Osteoblast (primary cell): ENCODE measurements around the gene DBH. TPM values are rescaled to one million over a fixed set of nuclear protein-coding genes. Genes with fewer than 3 reads are reported as not detected.

Experiments
- DNase-seq: peaks from one replicate; pipeline ENCODE4 v3.0.0; 2011; ENCODE audit warnings: low spot score, mixed read lengths; ENCODE audit not compliant: insufficient read length; ENCODE audit errors: missing footprints
- H2AFZ ChIP-seq: 2 replicates; pipeline ENCODE4 v1.6.0; 2011; ENCODE audit warnings: mild to moderate bottlenecking, low read length
- H3K27ac ChIP-seq: 2 replicates; pipeline ENCODE4 v1.5.1; 2011; ENCODE audit warnings: mild to moderate bottlenecking, low read depth, low read length, moderate library complexity
- H3K27me3 ChIP-seq: 2 replicates; pipeline ENCODE4 v1.6.0; 2012; ENCODE audit warnings: mild to moderate bottlenecking, control low read depth, inconsistent platforms, low read length, moderate library complexity; ENCODE audit not compliant: insufficient read depth
- H3K36me3 ChIP-seq: 2 replicates; pipeline ENCODE4 v1.5.1; 2011; ENCODE audit warnings: mild to moderate bottlenecking, low read length, control low read depth, moderate library complexity; ENCODE audit not compliant: insufficient read depth
- H3K4me1 ChIP-seq: 2 replicates; pipeline ENCODE4 v1.5.1; 2011; ENCODE audit warnings: mild to moderate bottlenecking, low read length, control low read depth, moderate library complexity; ENCODE audit not compliant: insufficient read depth
- H3K4me2 ChIP-seq: 2 replicates; pipeline ENCODE4 v1.6.0; 2011; ENCODE audit warnings: mild to moderate bottlenecking, low read length; ENCODE audit not compliant: insufficient read depth
- H3K4me3 ChIP-seq: fragments of 200-600 bp; sonication (generic); 3 replicates; pipeline ENCODE4 v1.5.1; 2012; ENCODE audit warnings: mild to moderate bottlenecking, low read length, inconsistent platforms; ENCODE audit not compliant: insufficient read depth
- H3K79me2 ChIP-seq: 2 replicates; pipeline ENCODE4 v1.6.0; 2012; ENCODE audit warnings: mild to moderate bottlenecking, low read length, control low read depth, inconsistent platforms; ENCODE audit not compliant: insufficient read depth
- H3K9me3 ChIP-seq: 2 replicates; pipeline ENCODE4 v1.5.1; 2011; ENCODE audit warnings: low read depth, low read length, control low read depth
- H4K20me1 ChIP-seq: 2 replicates; pipeline ENCODE4 v1.6.0; 2012; ENCODE audit warnings: mild to moderate bottlenecking, low read length, control low read depth; ENCODE audit not compliant: insufficient read depth
- CTCF ChIP-seq: IDR thresholded peaks from 2 replicates; pipeline ENCODE4 v1.5.1; 2011; ENCODE audit warnings: mild to moderate bottlenecking, low read depth, low read length, moderate library complexity; ENCODE audit errors: extremely low read depth
- total RNA-seq: library from RNA; depleted of rRNA; stranded (reverse); fragments of >200 nt; gene quantifications from 2 replicates; pipeline ENCODE4 v1.2.3, GENCODE V29; 2012

The DBH gene
- total RNA-seq, 1 donor, result not detected

DNA sequence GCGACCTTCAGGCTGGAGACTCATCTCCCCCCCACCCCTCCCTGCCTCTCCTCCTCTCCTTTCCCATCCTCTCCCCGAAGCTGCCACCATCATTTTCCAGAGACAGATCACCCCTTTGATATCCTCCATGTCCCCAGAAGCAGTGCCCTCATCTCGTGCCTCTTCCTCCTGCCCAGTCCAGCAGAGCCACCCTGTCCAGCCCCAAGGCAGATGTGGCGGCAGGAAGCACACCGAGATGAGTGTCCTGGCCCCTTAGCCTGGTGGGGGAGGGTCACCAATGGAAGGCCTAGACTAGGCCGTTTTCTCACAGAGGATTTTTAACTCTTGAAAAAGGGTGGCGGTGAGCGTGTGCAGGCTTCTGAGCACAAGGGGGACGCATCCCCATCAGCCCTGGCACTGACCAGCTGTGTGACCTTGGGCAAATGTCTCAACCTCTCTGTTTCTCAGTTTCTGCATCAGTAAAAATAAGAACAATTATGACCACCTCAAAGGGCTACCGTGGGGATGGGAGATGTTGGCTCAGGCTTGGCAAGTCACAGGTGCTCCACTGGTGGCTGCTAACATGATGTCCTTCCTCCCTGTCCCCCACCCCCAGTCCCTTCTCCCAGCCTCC is 53.1 kb downstream of the DBH start:
- Histone ChIP-seq H3K36me3 (no peaks in the 10 kb centered on the region), H3K4me2 (no peak overlapping the region), H3K4me3 (no peak overlapping the region), H3K27ac (no peak overlapping the region), H3K27me3 (no peaks in the 10 kb centered on the region), H2AFZ (no peak overlapping the region), H4K20me1 (no peaks in the 10 kb centered on the region), H3K9me3 (no peaks in the 10 kb centered on the region), H3K4me1 (peaks cover 11% of the 10 kb centered on the region), H3K79me2 (no peaks in the 10 kb centered on the region)
- no peak for DNase-seq
- no peak for TF ChIP-seq CTCF

DNA sequence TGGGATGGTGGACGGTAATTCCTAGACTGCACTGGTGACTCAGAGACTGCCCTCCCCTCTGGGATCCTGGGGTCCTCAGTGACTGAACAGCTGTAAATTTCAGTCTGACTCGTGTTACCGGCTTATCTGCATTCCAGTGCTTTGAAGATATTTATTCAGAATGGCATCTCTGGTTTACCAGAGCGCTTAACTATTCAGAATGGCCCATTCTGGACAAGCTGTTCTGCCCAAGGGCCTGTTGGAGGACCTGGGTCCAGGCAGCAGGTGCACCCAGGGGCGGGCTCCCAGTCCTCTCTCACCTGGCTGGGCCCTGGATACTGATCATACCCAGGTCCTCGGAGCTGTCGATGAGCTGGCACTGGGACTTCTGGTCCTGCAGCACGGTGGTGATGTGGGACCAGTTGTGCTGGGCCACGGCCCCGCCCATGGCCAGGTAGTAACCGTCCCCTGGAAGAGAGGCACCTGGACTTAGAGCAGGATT is 54.0 kb downstream of the DBH start:
- no peak overlapping the region for H3K27ac ChIP-seq
- no peak for TF ChIP-seq CTCF
- no peaks in the 10 kb centered on the region for H3K36me3 ChIP-seq
- no peak for DNase-seq
- H4K20me1 ChIP-seq, result no peaks in the 10 kb centered on the region
- no peaks in the 10 kb centered on the region for H3K79me2 ChIP-seq
- no peaks in the 10 kb centered on the region for H3K27me3 ChIP-seq
- no peak overlapping the region for H3K4me3 ChIP-seq
- no peak overlapping the region for H3K4me2 ChIP-seq
- no peak overlapping the region for H2AFZ ChIP-seq
- peaks cover 11% of the 10 kb centered on the region for H3K4me1 ChIP-seq
- no peaks in the 10 kb centered on the region for H3K9me3 ChIP-seq

GRCh38 chr9:133691191-133691590 is 55.0 kb downstream of the DBH start:
- no peaks in the 10 kb centered on the region for H3K36me3 ChIP-seq
- H3K9me3 ChIP-seq, result no peaks in the 10 kb centered on the region
- H3K4me3 ChIP-seq, result no peak overlapping the region
- H3K4me2 ChIP-seq, result no peak overlapping the region
- DNase-seq, result no peak
- no peaks in the 10 kb centered on the region for H3K79me2 ChIP-seq
- H4K20me1 ChIP-seq, result no peaks in the 10 kb centered on the region
- TF ChIP-seq CTCF, result no peak
- no peak overlapping the region for H3K27ac ChIP-seq
- no peaks in the 10 kb centered on the region for H3K27me3 ChIP-seq
- no peak overlapping the region for H2AFZ ChIP-seq
- H3K4me1 ChIP-seq, result peaks cover 11% of the 10 kb centered on the region

- H3K4me1 ChIP-seq, result peaks cover 11% of the 10 kb centered on the region
- no peaks in the 10 kb centered on the region for H3K9me3 ChIP-seq
- no peak for TF ChIP-seq CTCF
- H3K79me2 ChIP-seq, result no peaks in the 10 kb centered on the region
- H3K27ac ChIP-seq, result no peak overlapping the region
- no peaks in the 10 kb centered on the region for H3K27me3 ChIP-seq
- H4K20me1 ChIP-seq, result no peaks in the 10 kb centered on the region
- DNase-seq, result peak; percentile 95
- no peak overlapping the region for H3K4me2 ChIP-seq
- no peaks in the 10 kb centered on the region for H3K36me3 ChIP-seq
- H2AFZ ChIP-seq, result no peak overlapping the region
- H3K4me3 ChIP-seq, result no peak overlapping the region
Observed at GRCh38 chr9:133691626-133692363, 55.6 kb downstream of the DBH start.
